ENCODE results near the gene ALG12. TPM values are rescaled to one million over a fixed set of nuclear protein-coding genes. Genes with fewer than 3 reads are reported as not detected.

Gene ALG12
- total and polyA plus RNA-seq, 2 of the 13 experiments (the other 11 are each of a cell fraction or from before 2014, with no cell fraction given), result 7.8 to 15.8 TPM

DNA sequence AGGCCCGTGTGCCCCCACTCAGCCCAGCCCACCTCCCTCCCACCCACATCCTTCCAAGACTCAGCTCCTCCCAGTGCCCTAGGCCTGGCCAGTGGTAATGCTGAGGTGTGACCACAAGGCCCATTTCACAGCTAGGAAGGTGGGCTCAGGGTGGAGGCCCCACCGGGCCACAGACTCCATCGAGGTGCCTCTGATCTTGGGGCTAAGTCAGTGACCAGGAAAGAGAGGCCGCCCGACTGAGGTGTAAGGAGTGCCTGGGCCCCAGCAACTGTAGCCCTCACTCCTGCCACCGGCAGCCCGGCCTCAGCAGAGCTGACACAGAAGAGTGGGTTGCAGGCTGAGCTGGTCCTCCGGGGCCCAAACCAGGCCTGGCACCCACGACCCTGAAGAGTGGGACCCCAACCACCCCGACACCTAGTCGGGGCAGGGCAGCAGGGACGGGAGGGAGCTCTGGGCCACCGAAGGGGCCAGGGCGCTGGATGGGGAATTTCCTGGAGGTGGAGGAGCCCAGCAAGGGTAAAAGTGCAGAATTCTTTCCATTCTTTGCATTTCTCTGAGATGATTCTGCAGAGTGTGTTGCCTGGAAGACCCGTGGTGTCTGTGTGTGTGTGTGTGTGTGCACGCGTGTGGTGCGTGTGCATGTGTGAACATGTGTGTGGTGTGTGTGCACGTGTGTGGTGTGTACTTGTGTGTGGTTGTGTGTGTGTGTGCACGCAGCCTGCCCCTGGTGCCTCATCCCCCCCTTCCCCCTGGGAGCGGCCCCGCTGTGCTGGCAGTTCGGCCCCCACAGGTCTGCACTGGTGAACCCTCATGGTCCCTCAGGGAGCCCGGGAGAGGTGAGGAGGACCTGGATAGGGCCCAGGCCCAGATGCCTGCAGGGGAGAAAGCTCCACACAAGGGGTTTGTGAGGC, 34.0 kb upstream of the ALG12 start (continued):
- TF ChIP-seq ARID5B (CRISPR knock-in tag; IDR thresholded peaks at IDR 0.05), result peak; percentile 81
- TF ChIP-seq HOXA9 (CRISPR knock-in tag; IDR thresholded peaks at IDR 0.05; ENCODE audit: borderline replicate concordance), result no peak
- 0 out of 2 replicates have a peak, but pooled peaks have one; percentile 61 for TF ChIP-seq ZNF558 (CRISPR knock-in tag; IDR thresholded peaks at IDR 0.05; ENCODE audit: borderline replicate concordance)
- TF ChIP-seq, protein P1, sequence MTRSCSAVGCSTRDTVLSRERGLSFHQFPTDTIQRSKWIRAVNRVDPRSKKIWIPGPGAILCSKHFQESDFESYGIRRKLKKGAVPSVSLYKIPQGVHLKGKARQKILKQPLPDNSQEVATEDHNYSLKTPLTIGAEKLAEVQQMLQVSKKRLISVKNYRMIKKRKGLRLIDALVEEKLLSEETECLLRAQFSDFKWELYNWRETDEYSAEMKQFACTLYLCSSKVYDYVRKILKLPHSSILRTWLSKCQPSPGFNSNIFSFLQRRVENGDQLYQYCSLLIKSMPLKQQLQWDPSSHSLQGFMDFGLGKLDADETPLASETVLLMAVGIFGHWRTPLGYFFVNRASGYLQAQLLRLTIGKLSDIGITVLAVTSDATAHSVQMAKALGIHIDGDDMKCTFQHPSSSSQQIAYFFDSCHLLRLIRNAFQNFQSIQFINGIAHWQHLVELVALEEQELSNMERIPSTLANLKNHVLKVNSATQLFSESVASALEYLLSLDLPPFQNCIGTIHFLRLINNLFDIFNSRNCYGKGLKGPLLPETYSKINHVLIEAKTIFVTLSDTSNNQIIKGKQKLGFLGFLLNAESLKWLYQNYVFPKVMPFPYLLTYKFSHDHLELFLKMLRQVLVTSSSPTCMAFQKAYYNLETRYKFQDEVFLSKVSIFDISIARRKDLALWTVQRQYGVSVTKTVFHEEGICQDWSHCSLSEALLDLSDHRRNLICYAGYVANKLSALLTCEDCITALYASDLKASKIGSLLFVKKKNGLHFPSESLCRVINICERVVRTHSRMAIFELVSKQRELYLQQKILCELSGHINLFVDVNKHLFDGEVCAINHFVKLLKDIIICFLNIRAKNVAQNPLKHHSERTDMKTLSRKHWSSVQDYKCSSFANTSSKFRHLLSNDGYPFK (CRISPR knock-in tag; IDR thresholded peaks at IDR 0.05; ENCODE audit: borderline replicate concordance), result 0 out of 2 replicates have a peak, but pooled peaks have one; percentile 9
- TF ChIP-seq ZNF253 (CRISPR knock-in tag; IDR thresholded peaks at IDR 0.05; ENCODE audit: borderline replicate concordance), result no peak; the same call in 1 of the 2 replicates
- TF ChIP-seq ZNF850 (CRISPR knock-in tag; conservative IDR thresholded peaks at IDR 0.05), result no peak
- peak; percentile 86; the same call in 1 of the 2 replicates for TF ChIP-seq SMAD1 (CRISPR knock-in tag; IDR thresholded peaks at IDR 0.05; ENCODE audit: borderline replicate concordance, low read depth)
- no peak for TF ChIP-seq LCORL (IDR thresholded peaks at IDR 0.05)
- TF ChIP-seq LCORL (CRISPR knock-in tag; IDR thresholded peaks at IDR 0.05), result peak; percentile 96
- TF ChIP-seq ZNF792 (CRISPR knock-in tag; IDR thresholded peaks at IDR 0.05), result no peak
- TF ChIP-seq PITX1 (CRISPR knock-in tag; IDR thresholded peaks at IDR 0.05), result peak; percentile 39; the same call in 1 of the 2 replicates
- TF ChIP-seq, protein P2, sequence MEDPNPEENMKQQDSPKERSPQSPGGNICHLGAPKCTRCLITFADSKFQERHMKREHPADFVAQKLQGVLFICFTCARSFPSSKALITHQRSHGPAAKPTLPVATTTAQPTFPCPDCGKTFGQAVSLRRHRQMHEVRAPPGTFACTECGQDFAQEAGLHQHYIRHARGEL (CRISPR knock-in tag; IDR thresholded peaks at IDR 0.05), result no peak
- no peak for TF ChIP-seq RFX1 (IDR thresholded peaks at IDR 0.05)
- TF ChIP-seq ZNF841 (CRISPR knock-in tag; IDR thresholded peaks at IDR 0.05; ENCODE audit: borderline replicate concordance), result no peak
- no peak for TF ChIP-seq PRMT3 (CRISPR knock-in tag; IDR thresholded peaks at IDR 0.05; ENCODE audit: borderline replicate concordance, low read depth)
- TF ChIP-seq ZNF75D (CRISPR knock-in tag; IDR thresholded peaks at IDR 0.05; ENCODE audit: borderline replicate concordance), result no peak
- TF ChIP-seq, protein P3, sequence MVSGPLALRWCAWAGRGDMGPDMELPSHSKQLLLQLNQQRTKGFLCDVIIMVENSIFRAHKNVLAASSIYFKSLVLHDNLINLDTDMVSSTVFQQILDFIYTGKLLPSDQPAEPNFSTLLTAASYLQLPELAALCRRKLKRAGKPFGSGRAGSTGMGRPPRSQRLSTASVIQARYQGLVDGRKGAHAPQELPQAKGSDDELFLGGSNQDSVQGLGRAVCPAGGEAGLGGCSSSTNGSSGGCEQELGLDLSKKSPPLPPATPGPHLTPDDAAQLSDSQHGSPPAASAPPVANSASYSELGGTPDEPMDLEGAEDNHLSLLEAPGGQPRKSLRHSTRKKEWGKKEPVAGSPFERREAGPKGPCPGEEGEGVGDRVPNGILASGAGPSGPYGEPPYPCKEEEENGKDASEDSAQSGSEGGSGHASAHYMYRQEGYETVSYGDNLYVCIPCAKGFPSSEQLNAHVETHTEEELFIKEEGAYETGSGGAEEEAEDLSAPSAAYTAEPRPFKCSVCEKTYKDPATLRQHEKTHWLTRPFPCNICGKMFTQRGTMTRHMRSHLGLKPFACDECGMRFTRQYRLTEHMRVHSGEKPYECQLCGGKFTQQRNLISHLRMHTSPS (CRISPR knock-in tag; IDR thresholded peaks at IDR 0.05; ENCODE audit: low read depth), result no peak
- TF ChIP-seq, protein P4, sequence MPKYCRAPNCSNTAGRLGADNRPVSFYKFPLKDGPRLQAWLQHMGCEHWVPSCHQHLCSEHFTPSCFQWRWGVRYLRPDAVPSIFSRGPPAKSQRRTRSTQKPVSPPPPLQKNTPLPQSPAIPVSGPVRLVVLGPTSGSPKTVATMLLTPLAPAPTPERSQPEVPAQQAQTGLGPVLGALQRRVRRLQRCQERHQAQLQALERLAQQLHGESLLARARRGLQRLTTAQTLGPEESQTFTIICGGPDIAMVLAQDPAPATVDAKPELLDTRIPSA (CRISPR knock-in tag; IDR thresholded peaks at IDR 0.05; ENCODE audit: borderline replicate concordance), result no peak
- peak; percentile 24; the same call in 1 of the 2 replicates for TF ChIP-seq ZNF205 (CRISPR knock-in tag; IDR thresholded peaks at IDR 0.05)
- no peak for TF ChIP-seq CEBPG (CRISPR knock-in tag; IDR thresholded peaks at IDR 0.05)
